HG03060 (cell line): Measurements from ENCODE around the gene C17orf113.

Experiments used
- ATAC-seq: cut with Tn5 transposase; IDR thresholded peaks from one replicate; pipeline ENCODE4 v1.9.1; 2021; ENCODE audit warnings: low read depth, moderate number of reproducible peaks; ENCODE audit not compliant: unreplicated experiment

The C17orf113 gene

GRCh38 chr17:42050393-42051012 lies at the start of gene C17orf113:
TSS of gene C17orf113 (minus strand) at chr17:42050601. CDS start at chr17:42043376, 7,225 bp downstream.
- ATAC-seq = no peak

- no peak for ATAC-seq
These were observed 48.5 kb upstream of the C17orf113 start for GRCh38 chr17:42098730-42099399.

GRCh38 chr17:42097691-42098631 lies 47.6 kb upstream of the C17orf113 start, which contains the start of gene ZNF385C:
TSS of gene ZNF385C (minus strand) at chr17:42098473. CDS start at chr17:42063056, 35,417 bp downstream.
- no peak for ATAC-seq

GRCh38 chr17:42096360-42097111 lies 46.1 kb upstream of the C17orf113 start:
- no peak for ATAC-seq

GRCh38 chr17:42094375-42095069 lies 44.1 kb upstream of the C17orf113 start:
- ATAC-seq = no peak

- ATAC-seq = no peak
These were observed 42.5 kb upstream of the C17orf113 start for GRCh38 chr17:42092939-42093338.

GRCh38 chr17:42090964-42091790 lies 40.8 kb upstream of the C17orf113 start:
- ATAC-seq = no peak

- no peak for ATAC-seq
These were observed 38.3 kb upstream of the C17orf113 start for GRCh38 chr17:42088736-42089135.

- no peak for ATAC-seq
These were observed 37.6 kb upstream of the C17orf113 start for GRCh38 chr17:42087736-42088705.

- no peak for ATAC-seq
These were observed 36.8 kb upstream of the C17orf113 start for GRCh38 chr17:42087042-42087701.

GRCh38 chr17:42081516-42082129 lies 31.2 kb upstream of the C17orf113 start:
- ATAC-seq = no peak

GRCh38 chr17:42079541-42079940 lies 29.1 kb upstream of the C17orf113 start:
- no peak for ATAC-seq

- ATAC-seq = no peak
These were observed 28.1 kb upstream of the C17orf113 start for GRCh38 chr17:42078396-42079043.

- no peak for ATAC-seq
These were observed 27.4 kb upstream of the C17orf113 start for GRCh38 chr17:42077755-42078154.

GRCh38 chr17:42076797-42077559 lies 26.6 kb upstream of the C17orf113 start:
- ATAC-seq = no peak

GRCh38 chr17:42075789-42076188 lies 25.4 kb upstream of the C17orf113 start:
- ATAC-seq = no peak
